K562 (cell line): ENCODE results near the gene RNU5D-1. TPM values are rescaled to one million over a fixed set of nuclear protein-coding genes. Genes with fewer than 3 reads are reported as not detected.
A peak's percentile ranks its signal among the peaks of the same experiment; 100 is the strongest.

ENCODE experiments used
- ATAC-seq: fragments of 200-7000 bp; cut with Tn5 transposase; 3 replicates; pipeline ENCODE4 v1.9.1; 2020; ENCODE audit warnings: moderate library complexity
- BruUV-seq: library from RNA; stranded (reverse); fragments of 400-500 nt; replicated peaks from 2 replicates; lab custom pipeline; 2021; lab: Mats Ljungman, UMichigan
- CTCF ChIA-PET: fragments of 300-600 bp; formaldehyde crosslinking; extraction: SDS; loops from one replicate; lab custom pipeline; 2021; ENCODE audit warnings: low intra/inter-chr PET ratio; lab: Yijun Ruan, JAX
- POLR2A ChIA-PET: fragments of 300-600, 350-650 bp; sonication (Branson Sonifier 250); formaldehyde crosslinking; extraction: SDS; loops from one replicate; lab custom pipeline; 2021; ENCODE audit warnings: antibody characterized with exemption, inconsistent platforms; lab: Yijun Ruan, JAX
- DNase-seq, 4 experiments: peaks; one replicate each; pipeline versions ENCODE4 v3.0.0 to v3.0.0-alpha.2; 2011 to 2018; ENCODE audit warnings: low spot score in 3 of 4, mixed read lengths in 3 of 4; ENCODE audit errors: extremely low read depth in 1 of 4
- FAIRE-seq: peaks from 2 replicates; lab custom pipeline; 2011; peaks lifted over from hg19 to GRCh38; lab: Jason Lieb, UNC
- H2AFZ ChIP-seq: 2 replicates; pipeline ENCODE4 v1.6.0; 2011; ENCODE audit warnings: low read depth, low read length, control low read depth, inconsistent platforms
- H3K27ac ChIP-seq: fragments of 200-600 bp; 3 replicates; pipeline ENCODE4 v1.8.0; 2011; ENCODE audit warnings: low read depth, mild to moderate bottlenecking, control low read depth, inconsistent platforms, low read length, moderate library complexity, mixed read lengths; ENCODE audit errors: extremely low read depth
- H3K27me3 ChIP-seq, 2 experiments: fragments of 300-600 bp in 1 of 2; 2 replicates in 1 of 2; 3 replicates in 1 of 2; pipeline versions ENCODE4 v1.6.0 to v1.8.0; 2011; ENCODE audit warnings: inconsistent platforms in 2 of 2, low read length in 2 of 2, mild to moderate bottlenecking in 1 of 2, mixed read lengths in 1 of 2, moderate library complexity in 1 of 2; ENCODE audit not compliant: control insufficient read depth in 2 of 2, insufficient read depth in 2 of 2
- H3K36me3 ChIP-seq: fragments of 300-600 bp; 3 replicates; pipeline ENCODE4 v1.8.0; 2011; ENCODE audit warnings: mild to moderate bottlenecking, low read length, inconsistent platforms; ENCODE audit not compliant: control insufficient read depth, insufficient read depth
- H3K4me1 ChIP-seq, 2 experiments: fragments of 200-600 bp in 1 of 2; replicated peaks in 1 of 2; 2 replicates in 1 of 2; 3 replicates in 1 of 2; pipeline versions ENCODE4 v1.5.1 to v1.8.0; 2011; ENCODE audit warnings: inconsistent platforms in 2 of 2, low read length in 2 of 2, mild to moderate bottlenecking in 1 of 2, mixed read lengths in 1 of 2, moderate library complexity in 1 of 2; ENCODE audit not compliant: control insufficient read depth in 2 of 2, insufficient read depth in 2 of 2
- H3K4me2 ChIP-seq: 2 replicates; pipeline ENCODE4 v1.6.1; 2011; ENCODE audit warnings: low read length, control low read depth, inconsistent platforms, mixed read lengths; ENCODE audit not compliant: insufficient read depth
- H3K4me3 ChIP-seq: fragments of 200-600 bp; sonication (generic), shearing (Covaris generic); 2 replicates; pipeline ENCODE4 v1.5.1; 2016; ENCODE audit warnings: control low read depth, inconsistent platforms
- H3K79me2 ChIP-seq: fragments of 200-600 bp; 3 replicates; pipeline ENCODE4 v1.8.0; 2011; ENCODE audit warnings: low read length, inconsistent platforms; ENCODE audit not compliant: control insufficient read depth, insufficient read depth
- H3K9ac ChIP-seq, 2 experiments: 2 replicates each; pipeline versions ENCODE4 v1.6.0 to v1.6.1; 2011; ENCODE audit warnings: low read depth in 2 of 2, low read length in 2 of 2, control low read depth in 1 of 2, inconsistent platforms in 1 of 2, mild to moderate bottlenecking in 1 of 2, mixed read lengths in 1 of 2; ENCODE audit not compliant: insufficient read depth in 1 of 2
- H3K9me1 ChIP-seq: one replicate; pipeline ENCODE4 v1.6.0; 2011; ENCODE audit warnings: inconsistent platforms, mild to moderate bottlenecking, low read length, moderate library complexity; ENCODE audit not compliant: control insufficient read depth, insufficient read depth
- H3K9me3 ChIP-seq: replicated peaks from 2 replicates; pipeline ENCODE4 v1.5.1; 2011; ENCODE audit warnings: low read depth, low read length, inconsistent platforms; ENCODE audit not compliant: control insufficient read depth, insufficient read depth
- H4K20me1 ChIP-seq: replicated peaks from 2 replicates; pipeline ENCODE4 v1.6.1; 2011; ENCODE audit warnings: low read length, inconsistent platforms, mixed read lengths; ENCODE audit not compliant: control insufficient read depth, insufficient read depth
- ARID4B ChIP-seq: sonication (generic); formaldehyde crosslinking; IDR thresholded peaks from 2 replicates; pipeline ENCODE4 v1.8.0; 2022; ENCODE audit warnings: mild to moderate bottlenecking, missing genetic modification reagents
- ATF3 ChIP-seq, 2 experiments: fragments of 450-650 bp in 1 of 2; sonication (generic) in 1 of 2; formaldehyde crosslinking in 1 of 2; IDR thresholded peaks in 1 of 2; conservative IDR thresholded peaks in 1 of 2; 2 replicates each; pipeline versions ENCODE4 v1.6.1 to v1.8.1; 2016 to 2023; ENCODE audit warnings: mild to moderate bottlenecking in 2 of 2, moderate library complexity in 2 of 2, inconsistent platforms in 1 of 2, missing genetic modification reagents in 1 of 2
- CHD1 ChIP-seq: fragments of 200-600 bp; sonication (generic); IDR thresholded peaks from one replicate; pipeline ENCODE4 v1.6.1; 2012; ENCODE audit warnings: mild to moderate bottlenecking, moderate library complexity, low read length, inconsistent platforms
- E2F3 ChIP-seq: fragments of 250-450 bp; sonication (Bioruptor Pico); IDR thresholded peaks from 2 replicates; pipeline ENCODE4 v1.4.0; 2020; ENCODE audit warnings: mild to moderate bottlenecking
- EP400 ChIP-seq: fragments of 450-650 bp; IDR thresholded peaks from 2 replicates; pipeline ENCODE4 v1.6.1; 2017; ENCODE audit warnings: antibody characterized with exemption, mild to moderate bottlenecking, moderate library complexity
- GATA2 ChIP-seq: sonication (generic); formaldehyde crosslinking; IDR thresholded peaks from 2 replicates; pipeline ENCODE4 v1.4.0; 2020; ENCODE audit warnings: mild to moderate bottlenecking, missing genetic modification reagents
- PPARD ChIP-seq: fragments of 250-450 bp; sonication (Bioruptor Pico); IDR thresholded peaks from 2 replicates; pipeline ENCODE4 v1.8.0; 2022; ENCODE audit warnings: inconsistent platforms, mild to moderate bottlenecking, moderate library complexity
- SRSF3 ChIP-seq: fragments of 200-400 bp; formaldehyde crosslinking; IDR thresholded peaks from 2 replicates; pipeline ENCODE4 v1.6.1; 2016; ENCODE audit warnings: mild to moderate bottlenecking, low read length, moderate library complexity; ENCODE audit not compliant: insufficient read depth
- TAF1 ChIP-seq: IDR thresholded peaks from 2 replicates; pipeline ENCODE4 v1.6.1; 2011; ENCODE audit warnings: mild to moderate bottlenecking, low read length, moderate library complexity; ENCODE audit not compliant: insufficient read depth, control insufficient read depth, severe bottlenecking; ENCODE audit errors: extremely low read depth
- TBP ChIP-seq: optimal IDR thresholded peaks from 2 replicates; pipeline ENCODE3; 2011; ENCODE audit warnings: low read depth, low read length, improper control_type of control experiment
- ZEB2 ChIP-seq: fragments of 450-650 bp; IDR thresholded peaks from 2 replicates; pipeline ENCODE4 v1.6.1; 2016
- ZFP91 ChIP-seq: sonication (generic); formaldehyde crosslinking; IDR thresholded peaks from 2 replicates; pipeline ENCODE4 v1.8.0; 2022; ENCODE audit warnings: mild to moderate bottlenecking, missing genetic modification reagents
- ZNF121 ChIP-seq: sonication (generic); formaldehyde crosslinking; conservative IDR thresholded peaks from 2 replicates; pipeline ENCODE4 v1.8.0; 2022; ENCODE audit warnings: missing genetic modification reagents
- ZNF239 ChIP-seq: fragments of 250-450 bp; sonication (Bioruptor Pico); IDR thresholded peaks from 2 replicates; pipeline ENCODE4 v1.4.0; 2020; ENCODE audit warnings: mild to moderate bottlenecking
- ZNF263 ChIP-seq: sonication (generic); formaldehyde crosslinking; IDR thresholded peaks from 2 replicates; pipeline ENCODE4 v1.8.0; 2022; ENCODE audit warnings: mild to moderate bottlenecking, missing genetic modification reagents, borderline replicate concordance
- WGBS: fragments of 100-300 bp; shearing (Covaris generic); methylation state at CpG from one replicate; pipeline ENCODE4 v1.1.6; 2016; ENCODE audit warnings: low coverage, mixed read lengths; ENCODE audit not compliant: insufficient coverage; ENCODE audit errors: missing lambda C conversion rate; 5-methylcytosine and 5-hydroxymethylcytosine counted together
- in situ Hi-C: fragments of 300-500 bp; cut with MboI; formaldehyde crosslinking; loops from 4 replicates; pipeline ENCODE4 v1.15.0; 2018; ENCODE audit warnings: inconsistent platforms, mixed read lengths
- intact Hi-C: fragments of 100-400 bp; cut with micrococcal nuclease; formaldehyde crosslinking; loops from 2 replicates; pipeline ENCODE4 v1.14.2; 2022
- polyA plus RNA-seq, 8 experiments: library from polyadenylated mRNA; depleted of rRNA in 4 of 8; stranded (reverse) in 5 of 8; unstranded in 3 of 8; fragments of >200 nt; fragmentation: Nextera tagmentation in 2 of 8; fragmentation: Illumina TruSeq in 1 of 8; extraction: Ambion mirVana in 2 of 8; extraction: Trizol in 1 of 8; gene quantifications; 2 replicates each; pipeline versions ENCODE4 v1.2.1 to v1.2.3, GENCODE V29; 2011 to 2014; ENCODE audit warnings: inconsistent platforms in 1 of 8, missing spikeins in 1 of 8
- total RNA-seq, 7 experiments: library from RNA; depleted of rRNA in 6 of 7; stranded (reverse); fragments of >200 nt in 6 of 7; fragmentation: Illumina TruSeq in 2 of 7; extraction: Trizol in 2 of 7; gene quantifications; 2 replicates each; pipeline versions ENCODE4 v1.2.1 to v1.2.3, GENCODE V29; 2011 to 2021; ENCODE audit warnings: low replicate concordance in 1 of 7

Gene RNU5D-1
- total and polyA plus RNA-seq, 9 of the 15 experiments (the other 6 are each of a cell fraction or from before 2014, with no cell fraction given) = under 0.01 TPM; not detected in 8

- ChIA-PET POLR2A (interaction anchor here (0.5 to 14.7 kb wide), 11 partner anchors 9 to 1674 kb away, joined by 3 to 199 read pairs (median 4); partner anchors contain the start of gene RPS8), CTCF (no interaction called here)
- DNase-seq = no peak
- no peaks in the 10 kb centered on the region for H3K9me1 ChIP-seq
- H3K27me3 ChIP-seq = no peaks in the 10 kb centered on the region
- in situ Hi-C loops = no loop called here
- WGBS = under 1% methylated on average over 14 of the region's 14 CpGs
- peaks cover 49% of the 10 kb centered on the region for H3K79me2 ChIP-seq
- H2AFZ ChIP-seq = peak overlapping the region; percentile 90
- peak; percentile 27 for ATAC-seq
- no peaks in the 10 kb centered on the region for H3K9me3 ChIP-seq
- FAIRE-seq = no peak
- no peaks in the 10 kb centered on the region for H4K20me1 ChIP-seq
- H3K4me3 ChIP-seq = peak overlapping the region; percentile 68
- peaks cover 13 to 22% of the 10 kb centered on the region in 2 experiments; a peak in 4 of 5 replicates for H3K4me1 ChIP-seq
- TSS peak; percentile 85 for BruUV-seq
- H3K4me2 ChIP-seq = peak overlapping the region; percentile 94
- H3K27ac ChIP-seq = peak overlapping the region; percentile 95
- H3K9ac ChIP-seq = peak overlapping the region; percentile 96 to 97
- intact Hi-C loops = no loop called here
- peaks cover 39% of the 10 kb centered on the region for H3K36me3 ChIP-seq
- TF ChIP-seq PPARD (CRISPR knock-in tag) (no peak), GATA2 (CRISPR knock-in tag) (0 out of 2 replicates have a peak, but pooled peaks have one; percentile 18), ARID4B (0 out of 2 replicates have a peak, but pooled peaks have one; percentile 7), E2F3 (CRISPR knock-in tag) (no peak), TAF1 (no peak), ZNF263 (CRISPR knock-in tag) (0 out of 2 replicates have a peak, but pooled peaks have one; percentile 3), ZNF239 (CRISPR knock-in tag) (no peak), SRSF3 (peak; percentile 4; the same call in 1 of the 2 replicates), ZNF121 (no peak), CHD1 (peak; percentile 86), EP400 (no peak), TBP (peak; percentile 36), ATF3 (IDR thresholded peaks at IDR 0.05) (no peak), ATF3 (CRISPR knock-in tag; conservative IDR thresholded peaks at IDR 0.05) (0 out of 2 replicates have a peak, but pooled peaks have one; percentile 4), ZFP91 (CRISPR knock-in tag) (0 out of 2 replicates have a peak, but pooled peaks have one; percentile 29), ZEB2 (0 out of 2 replicates have a peak, but pooled peaks have one; percentile 2)
These were observed 9.2 kb upstream of the RNU5D-1 start for GRCh38 chr1:44740179-44740617.
